Measurements from ENCODE around the gene SUPT4H1.

The SUPT4H1 gene

DNA sequence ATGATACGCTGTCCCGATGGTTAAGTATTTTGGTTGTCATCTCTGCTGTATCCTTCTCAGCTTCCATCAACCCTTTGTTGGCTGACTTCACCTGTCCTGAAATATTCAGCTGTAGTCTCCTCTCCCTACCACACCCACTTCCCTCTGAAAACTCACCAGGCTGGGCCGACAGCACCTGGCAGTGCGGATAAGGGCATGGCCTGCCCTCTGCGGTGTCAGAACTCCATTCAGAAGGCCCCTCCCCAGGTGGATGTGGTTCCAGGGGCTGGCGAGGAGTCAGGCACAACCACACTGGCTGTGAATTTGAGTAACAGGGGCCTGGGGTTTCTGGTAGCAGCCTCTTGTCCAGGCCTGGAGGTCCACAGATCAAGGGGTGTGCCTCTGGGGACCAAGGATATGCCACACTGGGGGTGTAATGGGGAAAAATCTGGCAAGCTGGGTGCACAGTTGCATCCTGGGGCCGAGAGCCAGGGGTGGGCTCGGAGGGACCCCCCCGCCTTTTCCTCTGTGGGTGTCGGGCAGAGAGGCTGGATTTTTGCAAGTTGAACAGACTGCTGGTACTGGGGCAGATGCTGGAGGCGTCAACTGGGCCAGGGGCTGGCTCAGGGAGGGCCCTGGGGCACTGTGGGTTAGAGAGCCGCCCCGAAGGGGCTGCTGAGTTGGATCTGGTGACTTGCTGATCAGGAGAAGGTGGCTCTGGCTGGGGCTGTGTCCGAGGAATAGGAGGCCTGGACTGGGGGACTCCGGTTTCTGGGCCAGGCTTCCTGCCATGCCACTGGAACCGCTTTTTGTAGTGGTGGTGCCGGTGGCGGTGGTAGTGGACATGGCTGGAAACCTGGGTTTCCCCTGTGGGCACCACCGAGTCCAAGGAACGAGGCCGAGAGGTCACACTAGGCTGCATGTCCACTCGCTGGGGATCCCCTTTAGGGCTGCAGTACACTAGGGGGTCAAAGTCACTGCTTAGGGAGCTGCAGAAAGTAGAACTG lies 5.6 kb upstream of the SUPT4H1 start:
- no peak for DNase-seq (ENCODE audit: low read depth)
- no peak overlapping the region for H3K4me3 ChIP-seq (ENCODE audit: control insufficient read depth, low read depth, low read length)
- TF ChIP-seq, protein P1, sequence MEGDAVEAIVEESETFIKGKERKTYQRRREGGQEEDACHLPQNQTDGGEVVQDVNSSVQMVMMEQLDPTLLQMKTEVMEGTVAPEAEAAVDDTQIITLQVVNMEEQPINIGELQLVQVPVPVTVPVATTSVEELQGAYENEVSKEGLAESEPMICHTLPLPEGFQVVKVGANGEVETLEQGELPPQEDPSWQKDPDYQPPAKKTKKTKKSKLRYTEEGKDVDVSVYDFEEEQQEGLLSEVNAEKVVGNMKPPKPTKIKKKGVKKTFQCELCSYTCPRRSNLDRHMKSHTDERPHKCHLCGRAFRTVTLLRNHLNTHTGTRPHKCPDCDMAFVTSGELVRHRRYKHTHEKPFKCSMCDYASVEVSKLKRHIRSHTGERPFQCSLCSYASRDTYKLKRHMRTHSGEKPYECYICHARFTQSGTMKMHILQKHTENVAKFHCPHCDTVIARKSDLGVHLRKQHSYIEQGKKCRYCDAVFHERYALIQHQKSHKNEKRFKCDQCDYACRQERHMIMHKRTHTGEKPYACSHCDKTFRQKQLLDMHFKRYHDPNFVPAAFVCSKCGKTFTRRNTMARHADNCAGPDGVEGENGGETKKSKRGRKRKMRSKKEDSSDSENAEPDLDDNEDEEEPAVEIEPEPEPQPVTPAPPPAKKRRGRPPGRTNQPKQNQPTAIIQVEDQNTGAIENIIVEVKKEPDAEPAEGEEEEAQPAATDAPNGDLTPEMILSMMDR (IDR thresholded peaks at IDR 0.05; ENCODE audit: control insufficient read depth, insufficient read depth, low read depth, low read length, missing control alignments): no peak

DNA sequence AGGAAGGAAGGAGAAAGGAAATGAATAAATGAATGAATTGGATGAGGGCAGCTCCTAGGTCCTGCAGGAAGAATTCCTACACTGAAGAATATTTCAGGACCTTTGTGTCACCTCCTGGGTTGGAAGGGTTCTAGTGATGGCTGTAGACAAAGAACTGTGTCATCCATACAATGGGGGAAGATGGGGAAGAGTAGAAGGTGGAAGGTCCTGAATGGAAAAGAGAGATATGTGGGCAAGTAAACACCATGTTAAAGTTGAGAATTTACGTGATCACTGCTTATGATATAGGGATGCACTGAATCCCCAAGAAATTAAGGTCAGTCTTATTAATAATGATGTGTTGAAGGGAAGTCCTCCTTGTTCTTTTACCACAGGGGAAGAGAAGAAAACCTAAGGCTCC lies 4.2 kb upstream of the SUPT4H1 start:
- no peak overlapping the region for H3K4me3 ChIP-seq (ENCODE audit: control insufficient read depth, low read depth, low read length)
- no peak for DNase-seq (ENCODE audit: low read depth)

DNA sequence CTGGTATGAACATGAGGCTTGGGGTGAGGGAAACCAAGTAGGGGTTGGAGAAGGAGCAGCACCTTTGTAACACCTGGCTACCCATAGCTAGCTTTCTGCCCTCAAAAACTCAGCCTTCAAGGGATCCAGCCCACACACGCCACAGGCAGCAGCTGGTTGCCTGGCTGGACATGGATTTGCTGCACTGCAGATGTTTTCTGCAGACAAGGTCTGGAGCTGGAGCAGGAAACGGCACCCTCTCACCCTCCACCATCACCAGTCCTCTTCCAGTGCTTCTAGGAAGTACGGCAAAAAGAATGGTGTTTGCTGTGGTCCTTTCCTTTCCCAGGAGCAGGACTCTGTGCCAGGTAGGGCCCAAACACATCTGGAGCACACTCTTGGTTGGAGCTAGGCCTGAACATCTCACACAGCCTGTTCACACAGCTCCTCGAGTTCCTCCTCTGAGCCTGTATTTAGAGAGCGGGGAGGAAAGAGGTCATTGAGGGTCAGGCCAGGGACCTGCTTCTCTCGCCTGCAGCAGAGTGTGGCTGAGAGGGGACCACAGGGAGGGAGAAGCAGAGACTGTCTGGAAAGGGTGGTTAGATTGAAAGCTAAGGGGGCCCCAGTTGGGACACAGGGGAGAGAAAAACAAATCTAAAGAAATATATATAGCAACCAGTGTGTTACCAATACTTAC lies 2.7 kb upstream of the SUPT4H1 start:
- TF ChIP-seq, protein P1 (IDR thresholded peaks at IDR 0.05; ENCODE audit: control insufficient read depth, insufficient read depth, low read depth, low read length, missing control alignments): no peak
- DNase-seq (ENCODE audit: low read depth): no peak
- H3K4me3 ChIP-seq (ENCODE audit: control insufficient read depth, low read depth, low read length): no peak overlapping the region

More for the DNA sequence above, 4.2 kb upstream of the SUPT4H1 start:
- TF ChIP-seq, protein P1 (IDR thresholded peaks at IDR 0.05; ENCODE audit: control insufficient read depth, insufficient read depth, low read depth, low read length, missing control alignments): no peak

DNA sequence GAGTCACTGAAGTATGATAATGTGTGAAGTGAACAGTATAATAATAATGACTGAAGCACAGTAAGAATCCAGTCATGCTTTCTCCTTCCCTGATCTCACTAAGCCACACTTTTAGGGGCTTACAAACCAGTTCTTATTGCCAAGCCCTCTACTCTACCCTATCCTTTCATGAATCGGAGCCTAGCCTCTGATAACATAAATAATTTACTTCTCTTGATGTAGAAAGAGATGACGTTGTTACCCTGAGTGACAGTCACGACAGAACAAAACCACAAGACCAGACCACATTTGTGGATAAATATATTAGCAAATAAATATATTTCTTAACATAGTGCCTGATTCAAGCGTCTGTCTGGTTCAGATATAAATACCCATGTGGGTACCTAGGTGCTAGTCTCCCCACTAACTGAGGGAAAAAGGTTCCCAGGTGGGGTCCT lies 1.4 kb upstream of the SUPT4H1 start:
- TF ChIP-seq, protein P1 (IDR thresholded peaks at IDR 0.05; ENCODE audit: control insufficient read depth, insufficient read depth, low read depth, low read length, missing control alignments): no peak
- no peak overlapping the region for H3K4me3 ChIP-seq (ENCODE audit: control insufficient read depth, low read depth, low read length)
- DNase-seq (ENCODE audit: low read depth): no peak

DNA sequence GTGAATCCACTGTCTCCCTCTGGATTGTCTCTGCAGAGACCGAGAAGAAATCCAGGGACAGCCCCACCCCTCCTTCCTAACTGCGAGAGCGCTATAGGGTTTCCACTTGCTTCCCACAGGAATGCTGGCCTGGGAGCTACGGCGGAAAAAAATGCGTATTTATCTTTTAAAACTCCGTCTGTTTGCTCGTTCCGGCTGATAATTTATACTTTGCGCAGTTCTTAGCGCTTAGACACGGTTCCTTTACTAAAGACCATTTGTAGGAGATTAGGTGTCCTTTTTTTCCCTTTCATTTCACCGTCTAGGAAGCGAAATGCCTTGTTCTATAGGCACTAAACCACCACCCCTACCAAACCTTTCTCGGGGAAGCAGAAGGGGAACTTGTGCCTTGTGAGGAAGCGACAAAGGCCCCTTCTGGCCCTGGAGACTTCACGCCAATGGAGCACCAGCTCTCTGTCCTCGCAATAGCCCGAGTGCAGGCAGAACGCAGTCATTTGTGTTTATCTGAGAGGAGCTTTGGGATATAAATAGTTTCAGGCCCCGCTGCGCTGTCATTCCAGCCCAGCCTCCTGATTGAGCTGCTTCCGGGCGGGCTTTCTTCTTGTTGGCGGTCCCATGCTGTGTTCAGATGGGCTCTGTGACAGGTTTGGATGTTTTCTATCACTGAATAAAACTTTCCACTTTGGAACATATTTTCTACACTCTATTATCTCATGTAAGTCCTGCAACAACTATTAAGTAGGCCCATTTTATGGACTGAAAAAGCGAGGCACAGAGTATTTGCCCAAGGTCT lies 791 bp upstream of the SUPT4H1 start:
- DNase-seq (ENCODE audit: low read depth): no peak
- H3K4me3 ChIP-seq (ENCODE audit: control insufficient read depth, low read depth, low read length): peak overlapping the region; percentile 93
- TF ChIP-seq, protein P1 (IDR thresholded peaks at IDR 0.05; ENCODE audit: control insufficient read depth, insufficient read depth, low read depth, low read length, missing control alignments): no peak

DNA sequence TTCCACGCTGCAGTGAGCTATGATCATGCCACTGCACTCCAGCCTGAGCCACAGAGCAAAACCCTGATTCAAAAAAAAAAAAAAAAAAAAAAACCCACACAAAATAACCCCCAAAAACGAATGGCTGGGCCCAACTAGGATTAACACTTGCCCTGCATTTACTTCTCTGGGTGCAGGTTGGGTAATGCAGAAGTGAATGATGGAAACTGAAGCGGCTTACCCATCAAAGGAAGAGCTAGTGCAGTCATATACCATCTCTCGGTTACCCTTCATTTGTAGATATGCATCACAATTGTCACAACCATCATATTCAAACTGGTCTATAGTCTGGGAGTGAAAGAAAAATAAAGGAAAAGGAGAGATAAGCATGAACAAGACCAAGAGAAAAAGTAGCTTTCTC lies 819 bp downstream of the SUPT4H1 start:
- no peak for DNase-seq (ENCODE audit: low read depth)
- TF ChIP-seq, protein P1 (IDR thresholded peaks at IDR 0.05; ENCODE audit: control insufficient read depth, insufficient read depth, low read depth, low read length, missing control alignments): no peak
- peak overlapping the region; percentile 93 for H3K4me3 ChIP-seq (ENCODE audit: control insufficient read depth, low read depth, low read length)
